ENCODE data around the gene MS4A18.

The MS4A18 gene

GRCh38 chr11:60776167-60776566 is 51.6 kb downstream of the MS4A18 start:
- DNase-seq (ENCODE audit: low read depth, low spot score) = no peak
- Histone ChIP-seq H3K4me1 (ENCODE audit: control insufficient read depth, insufficient read depth, low read length) (no peaks in the 10 kb centered on the region; the same call in 1 of the 2 replicates), H3K9me3 (ENCODE audit: control insufficient read depth, insufficient read depth, low read length) (no peaks in the 10 kb centered on the region), H3K27ac (ENCODE audit: low read length) (no peak overlapping the region), H3K36me3 (ENCODE audit: control insufficient read depth, insufficient read depth, low read length) (no peaks in the 10 kb centered on the region), H3K4me3 (ENCODE audit: low read length) (no peak overlapping the region), H3K27me3 (ENCODE audit: control insufficient read depth, insufficient read depth, low read length) (no peaks in the 10 kb centered on the region)
- no CpG with 5 or more reads among the region's 4 CpGs for WGBS (ENCODE audit: insufficient coverage, insufficient read length)

DNA sequence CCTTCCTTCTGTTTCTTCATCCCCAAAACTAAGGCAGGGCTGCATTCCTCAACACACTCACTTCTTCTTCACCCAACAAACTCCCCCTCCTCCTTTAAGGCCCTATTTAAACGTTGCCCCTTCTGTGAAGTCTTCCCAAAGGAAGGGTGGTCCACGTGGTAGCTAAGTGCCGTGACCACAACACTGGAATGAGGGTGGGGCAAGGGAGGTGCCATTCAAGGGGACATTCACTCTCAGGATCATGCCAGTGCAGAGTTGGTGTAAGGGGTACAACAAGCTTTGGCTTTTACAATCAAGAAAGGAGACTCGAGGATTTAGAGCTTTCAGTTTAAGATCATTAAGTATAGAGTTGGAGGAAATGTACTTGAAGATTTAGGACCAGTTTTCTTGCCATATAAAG is 52.6 kb downstream of the MS4A18 start:
- H3K9me3 ChIP-seq (ENCODE audit: control insufficient read depth, insufficient read depth, low read length) = no peaks in the 10 kb centered on the region
- DNase-seq (ENCODE audit: low read depth, low spot score) = no peak
- WGBS (ENCODE audit: insufficient coverage, insufficient read length) = no CpG with 5 or more reads among the region's 4 CpGs
- H3K4me1 ChIP-seq (ENCODE audit: control insufficient read depth, insufficient read depth, low read length) = no peaks in the 10 kb centered on the region; the same call in 1 of the 2 replicates
- no peak overlapping the region for H3K27ac ChIP-seq (ENCODE audit: low read length)
- no peaks in the 10 kb centered on the region for H3K27me3 ChIP-seq (ENCODE audit: control insufficient read depth, insufficient read depth, low read length)
- H3K4me3 ChIP-seq (ENCODE audit: low read length) = no peak overlapping the region
- no peaks in the 10 kb centered on the region for H3K36me3 ChIP-seq (ENCODE audit: control insufficient read depth, insufficient read depth, low read length)

DNA sequence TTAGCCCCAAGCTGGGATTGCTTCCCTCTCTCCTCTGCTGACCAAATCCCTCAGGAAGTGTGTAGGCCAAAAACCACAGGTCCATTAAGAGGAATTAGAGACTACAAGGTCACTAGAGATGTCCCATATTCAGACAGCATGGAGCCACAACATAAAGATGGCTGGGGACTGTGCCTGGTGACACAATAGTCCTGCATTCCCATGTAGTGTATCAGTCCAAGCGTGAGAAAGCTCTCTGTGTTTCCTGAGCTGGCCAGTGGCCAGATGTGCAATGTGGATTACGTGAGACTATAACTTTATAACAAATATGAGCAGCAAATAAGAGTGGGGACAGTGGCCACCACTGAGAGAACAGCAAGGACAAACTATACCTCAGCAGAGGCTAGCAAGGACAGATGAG is 53.1 kb downstream of the MS4A18 start:
- no CpG with 5 or more reads among the region's 2 CpGs for WGBS (ENCODE audit: insufficient coverage, insufficient read length)
- Histone ChIP-seq H3K36me3 (ENCODE audit: control insufficient read depth, insufficient read depth, low read length) (no peaks in the 10 kb centered on the region), H3K4me1 (ENCODE audit: control insufficient read depth, insufficient read depth, low read length) (no peaks in the 10 kb centered on the region; the same call in 1 of the 2 replicates)

DNA sequence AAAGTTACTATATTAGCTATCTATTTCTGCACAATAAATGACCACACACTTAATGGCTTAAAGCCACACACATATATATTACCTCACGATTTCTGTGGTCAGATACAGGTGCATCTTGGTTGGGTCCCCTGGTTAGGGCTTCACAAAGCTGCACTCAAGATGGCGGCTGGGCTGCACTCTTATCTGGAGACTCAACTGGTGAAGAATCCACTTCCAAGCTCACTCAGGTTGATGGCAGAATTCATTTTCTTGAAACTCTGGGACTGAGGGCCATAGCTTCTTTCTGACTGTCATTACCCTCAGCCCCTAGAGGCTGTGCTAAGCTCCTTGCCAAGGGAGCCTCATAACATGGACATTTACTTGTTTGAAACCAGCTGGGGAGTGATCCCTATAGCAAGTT is 55.5 kb downstream of the MS4A18 start:
- H3K27ac ChIP-seq (ENCODE audit: low read length) = no peak overlapping the region
- no peaks in the 10 kb centered on the region for H3K27me3 ChIP-seq (ENCODE audit: control insufficient read depth, insufficient read depth, low read length)
- WGBS (ENCODE audit: insufficient coverage, insufficient read length) = no CpG with 5 or more reads among the region's 2 CpGs
- H3K36me3 ChIP-seq (ENCODE audit: control insufficient read depth, insufficient read depth, low read length) = no peaks in the 10 kb centered on the region
- DNase-seq (ENCODE audit: low read depth, low spot score) = no peak
- H3K4me1 ChIP-seq (ENCODE audit: control insufficient read depth, insufficient read depth, low read length) = no peaks in the 10 kb centered on the region; the same call in 1 of the 2 replicates
- no peaks in the 10 kb centered on the region for H3K9me3 ChIP-seq (ENCODE audit: control insufficient read depth, insufficient read depth, low read length)
- no peak overlapping the region for H3K4me3 ChIP-seq (ENCODE audit: low read length)

More for the DNA sequence above, 53.1 kb downstream of the MS4A18 start:
- DNase-seq (ENCODE audit: low read depth, low spot score) = no peak
- Histone ChIP-seq H3K27me3 (ENCODE audit: control insufficient read depth, insufficient read depth, low read length) (no peaks in the 10 kb centered on the region), H3K9me3 (ENCODE audit: control insufficient read depth, insufficient read depth, low read length) (no peaks in the 10 kb centered on the region), H3K4me3 (ENCODE audit: low read length) (no peak overlapping the region), H3K27ac (ENCODE audit: low read length) (no peak overlapping the region)

DNA sequence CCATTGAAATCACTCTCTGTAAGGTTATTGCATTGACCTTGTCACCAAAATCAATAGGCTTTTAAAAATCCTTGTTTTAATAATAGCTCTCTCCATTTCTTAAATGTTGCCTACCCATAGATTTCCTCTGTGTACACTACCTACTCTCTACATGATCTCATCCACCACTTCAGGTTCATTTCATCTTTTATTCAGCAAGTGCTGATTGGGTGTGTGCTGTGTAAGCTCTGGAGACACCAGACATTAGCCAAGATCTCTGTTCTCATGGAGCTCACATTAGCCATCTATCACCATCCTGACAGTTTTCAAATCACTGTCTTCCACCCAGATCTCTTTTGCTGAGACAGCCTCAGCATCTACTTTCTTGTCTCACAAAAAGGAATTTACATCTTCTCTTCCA is 56.3 kb downstream of the MS4A18 start:
- H3K27me3 ChIP-seq (ENCODE audit: control insufficient read depth, insufficient read depth, low read length) = no peaks in the 10 kb centered on the region
- no peak for DNase-seq (ENCODE audit: low read depth, low spot score)
- H3K36me3 ChIP-seq (ENCODE audit: control insufficient read depth, insufficient read depth, low read length) = no peaks in the 10 kb centered on the region
- H3K4me1 ChIP-seq (ENCODE audit: control insufficient read depth, insufficient read depth, low read length) = no peaks in the 10 kb centered on the region; the same call in 1 of the 2 replicates
- H3K27ac ChIP-seq (ENCODE audit: low read length) = no peak overlapping the region
- no peak overlapping the region for H3K4me3 ChIP-seq (ENCODE audit: low read length)
- H3K9me3 ChIP-seq (ENCODE audit: control insufficient read depth, insufficient read depth, low read length) = no peaks in the 10 kb centered on the region

- Histone ChIP-seq H3K9me3 (ENCODE audit: control insufficient read depth, insufficient read depth, low read length) (no peaks in the 10 kb centered on the region), H3K4me3 (ENCODE audit: low read length) (no peak overlapping the region), H3K27me3 (ENCODE audit: control insufficient read depth, insufficient read depth, low read length) (no peaks in the 10 kb centered on the region), H3K27ac (ENCODE audit: low read length) (no peak overlapping the region), H3K4me1 (ENCODE audit: control insufficient read depth, insufficient read depth, low read length) (no peaks in the 10 kb centered on the region; the same call in 1 of the 2 replicates), H3K36me3 (ENCODE audit: control insufficient read depth, insufficient read depth, low read length) (no peaks in the 10 kb centered on the region)
- no CpG with 5 or more reads among the region's 7 CpGs for WGBS (ENCODE audit: insufficient coverage, insufficient read length)
- no peak for DNase-seq (ENCODE audit: low read depth, low spot score)
Observed at GRCh38 chr11:60781286-60781980, 56.9 kb downstream of the MS4A18 start.

DNA sequence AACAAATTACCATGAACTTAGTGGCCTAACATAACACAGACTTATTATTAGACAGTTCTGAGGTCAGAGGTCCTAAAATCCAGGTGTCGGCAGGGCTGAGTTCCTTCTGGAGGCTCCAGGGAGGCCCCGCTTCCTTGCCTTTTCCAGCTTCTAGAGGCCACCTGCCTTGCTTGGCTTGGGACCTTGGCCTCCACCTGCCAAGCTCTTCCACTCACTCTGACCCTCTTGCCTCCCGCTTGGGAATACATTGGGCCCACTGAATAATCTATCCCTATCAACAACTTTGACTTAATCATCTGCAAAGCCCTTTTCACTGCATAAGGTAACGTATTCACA is 57.4 kb downstream of the MS4A18 start:
- no peak for DNase-seq (ENCODE audit: low read depth, low spot score)
- no peak overlapping the region for H3K27ac ChIP-seq (ENCODE audit: low read length)
- H3K27me3 ChIP-seq (ENCODE audit: control insufficient read depth, insufficient read depth, low read length) = no peaks in the 10 kb centered on the region
- no peak overlapping the region for H3K4me3 ChIP-seq (ENCODE audit: low read length)
- H3K36me3 ChIP-seq (ENCODE audit: control insufficient read depth, insufficient read depth, low read length) = no peaks in the 10 kb centered on the region
- no CpG with 5 or more reads among the region's 4 CpGs for WGBS (ENCODE audit: insufficient coverage, insufficient read length)
- H3K9me3 ChIP-seq (ENCODE audit: control insufficient read depth, insufficient read depth, low read length) = no peaks in the 10 kb centered on the region
- H3K4me1 ChIP-seq (ENCODE audit: control insufficient read depth, insufficient read depth, low read length) = no peaks in the 10 kb centered on the region

- Histone ChIP-seq H3K27me3 (ENCODE audit: control insufficient read depth, insufficient read depth, low read length) (no peaks in the 10 kb centered on the region), H3K4me1 (ENCODE audit: control insufficient read depth, insufficient read depth, low read length) (no peaks in the 10 kb centered on the region), H3K36me3 (ENCODE audit: control insufficient read depth, insufficient read depth, low read length) (no peaks in the 10 kb centered on the region), H3K27ac (ENCODE audit: low read length) (no peak overlapping the region), H3K4me3 (ENCODE audit: low read length) (no peak overlapping the region), H3K9me3 (ENCODE audit: control insufficient read depth, insufficient read depth, low read length) (no peaks in the 10 kb centered on the region)
- WGBS (ENCODE audit: insufficient coverage, insufficient read length) = no CpG with 5 or more reads among the region's 12 CpGs
- no peak for DNase-seq (ENCODE audit: low read depth, low spot score)
Observed at GRCh38 chr11:60782393-60783140, 58.0 kb downstream of the MS4A18 start.

- no peaks in the 10 kb centered on the region for H3K4me1 ChIP-seq (ENCODE audit: control insufficient read depth, insufficient read depth, low read length)
- H3K36me3 ChIP-seq (ENCODE audit: control insufficient read depth, insufficient read depth, low read length) = no peaks in the 10 kb centered on the region
- H3K4me3 ChIP-seq (ENCODE audit: low read length) = no peak overlapping the region
- H3K27me3 ChIP-seq (ENCODE audit: control insufficient read depth, insufficient read depth, low read length) = no peaks in the 10 kb centered on the region
- H3K9me3 ChIP-seq (ENCODE audit: control insufficient read depth, insufficient read depth, low read length) = no peaks in the 10 kb centered on the region
- WGBS (ENCODE audit: insufficient coverage, insufficient read length) = no CpG with 5 or more reads among the region's 8 CpGs
- DNase-seq (ENCODE audit: low read depth, low spot score) = no peak
- no peak overlapping the region for H3K27ac ChIP-seq (ENCODE audit: low read length)
Observed at GRCh38 chr11:60783141-60783484, 58.6 kb downstream of the MS4A18 start.

DNA sequence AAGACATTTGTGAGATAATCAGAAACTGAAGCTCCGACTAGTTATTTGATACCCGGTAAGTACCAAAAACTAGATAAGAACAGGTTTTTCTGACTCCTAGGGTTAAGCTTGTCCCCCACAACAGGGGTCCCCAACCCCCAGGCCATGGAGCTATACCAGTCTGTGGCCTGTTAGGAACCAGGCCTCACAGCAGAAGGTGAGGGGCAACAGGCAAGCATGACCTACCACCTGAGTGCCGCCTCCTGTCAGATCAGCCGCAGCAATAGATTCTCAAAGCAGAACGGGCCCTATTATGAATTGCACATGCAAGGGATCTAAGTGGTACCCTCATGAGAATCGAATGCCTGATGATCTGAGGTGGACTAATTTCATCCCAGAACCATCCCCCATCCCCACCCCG is 59.4 kb downstream of the MS4A18 start:
- Histone ChIP-seq H3K27me3 (ENCODE audit: control insufficient read depth, insufficient read depth, low read length) (no peaks in the 10 kb centered on the region), H3K36me3 (ENCODE audit: control insufficient read depth, insufficient read depth, low read length) (no peaks in the 10 kb centered on the region), H3K9me3 (ENCODE audit: control insufficient read depth, insufficient read depth, low read length) (no peaks in the 10 kb centered on the region), H3K4me1 (ENCODE audit: control insufficient read depth, insufficient read depth, low read length) (no peaks in the 10 kb centered on the region), H3K4me3 (ENCODE audit: low read length) (no peak overlapping the region), H3K27ac (ENCODE audit: low read length) (no peak overlapping the region)
- WGBS (ENCODE audit: insufficient coverage, insufficient read length) = no CpG with 5 or more reads among the region's 7 CpGs
- no peak for DNase-seq (ENCODE audit: low read depth, low spot score)

DNA sequence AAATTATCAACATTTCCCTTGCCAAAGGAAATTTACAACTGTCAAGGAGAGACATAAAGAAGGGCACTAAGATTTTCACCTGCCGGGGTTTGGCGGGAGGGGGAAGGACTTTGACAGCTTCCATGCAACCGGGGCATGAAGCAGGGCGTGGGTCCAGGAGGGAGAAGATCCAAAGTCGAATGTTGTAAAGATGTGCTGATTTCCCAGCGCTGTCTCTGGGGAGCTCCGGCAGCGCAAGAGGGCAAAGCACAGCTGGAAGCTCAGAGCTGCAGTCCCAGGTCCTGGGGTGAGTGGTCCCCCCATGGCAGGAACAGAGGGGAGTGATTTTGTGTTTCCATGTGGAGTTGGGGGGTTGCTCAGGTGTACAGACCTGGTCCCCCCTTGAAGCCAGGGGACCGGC is 60.6 kb downstream of the MS4A18 start, which contains the start of gene MS4A10:
TSS of gene MS4A10 (plus strand) at position 198 of the 400 bp plus-strand sequence. CDS start 5,003 bp downstream, outside the sequence.
- H3K27me3 ChIP-seq (ENCODE audit: control insufficient read depth, insufficient read depth, low read length) = no peaks in the 10 kb centered on the region
- no peak within 1 kb of the TSS for H3K27ac ChIP-seq (ENCODE audit: low read length)
- DNase-seq (ENCODE audit: low read depth, low spot score) = no peak
- no peaks in the 10 kb centered on the region for H3K36me3 ChIP-seq (ENCODE audit: control insufficient read depth, insufficient read depth, low read length)
- no peaks in the 10 kb centered on the region for H3K9me3 ChIP-seq (ENCODE audit: control insufficient read depth, insufficient read depth, low read length)
- WGBS (ENCODE audit: insufficient coverage, insufficient read length) = no CpG with 5 or more reads among the region's 9 CpGs
- H3K4me3 ChIP-seq (ENCODE audit: low read length) = no peak within 1 kb of the TSS
- no peaks in the 10 kb centered on the region for H3K4me1 ChIP-seq (ENCODE audit: control insufficient read depth, insufficient read depth, low read length)
